Measurements from ENCODE around the gene PLEKHA7.

The PLEKHA7 gene

GRCh38 chr11:16899708-16900303, 114.4 kb downstream of the PLEKHA7 start:
- ATAC-seq, result no peak
- no peak for TF ChIP-seq TCF4 (CRISPR knock-in tag; IDR thresholded peaks at IDR 0.05; ENCODE audit: borderline replicate concordance)
- no peak for TF ChIP-seq BACH2 (CRISPR knock-in tag; IDR thresholded peaks at IDR 0.05; ENCODE audit: borderline replicate concordance)
- TF ChIP-seq ZFP3 (CRISPR knock-in tag; IDR thresholded peaks at IDR 0.05), result no peak
- no peak for TF ChIP-seq TOX (CRISPR knock-in tag; IDR thresholded peaks at IDR 0.05; ENCODE audit: borderline replicate concordance)
- no peak for TF ChIP-seq ZNF70 (CRISPR knock-in tag; IDR thresholded peaks at IDR 0.05)
- TF ChIP-seq ZNF565 (CRISPR knock-in tag; conservative IDR thresholded peaks at IDR 0.05; ENCODE audit: low read depth), result no peak
- no peak for TF ChIP-seq GLIS3 (CRISPR knock-in tag; IDR thresholded peaks at IDR 0.05)
- no peak for TF ChIP-seq ZC3H10 (CRISPR knock-in tag; IDR thresholded peaks at IDR 0.05)
- no peak for TF ChIP-seq ESRRG (CRISPR knock-in tag; IDR thresholded peaks at IDR 0.05)
- TF ChIP-seq SNAI2 (CRISPR knock-in tag; IDR thresholded peaks at IDR 0.05), result no peak
- TF ChIP-seq ZFP30 (CRISPR knock-in tag; IDR thresholded peaks at IDR 0.05), result no peak
- TF ChIP-seq POU6F1 (CRISPR knock-in tag; IDR thresholded peaks at IDR 0.05; ENCODE audit: borderline replicate concordance, low read depth), result no peak

DNA sequence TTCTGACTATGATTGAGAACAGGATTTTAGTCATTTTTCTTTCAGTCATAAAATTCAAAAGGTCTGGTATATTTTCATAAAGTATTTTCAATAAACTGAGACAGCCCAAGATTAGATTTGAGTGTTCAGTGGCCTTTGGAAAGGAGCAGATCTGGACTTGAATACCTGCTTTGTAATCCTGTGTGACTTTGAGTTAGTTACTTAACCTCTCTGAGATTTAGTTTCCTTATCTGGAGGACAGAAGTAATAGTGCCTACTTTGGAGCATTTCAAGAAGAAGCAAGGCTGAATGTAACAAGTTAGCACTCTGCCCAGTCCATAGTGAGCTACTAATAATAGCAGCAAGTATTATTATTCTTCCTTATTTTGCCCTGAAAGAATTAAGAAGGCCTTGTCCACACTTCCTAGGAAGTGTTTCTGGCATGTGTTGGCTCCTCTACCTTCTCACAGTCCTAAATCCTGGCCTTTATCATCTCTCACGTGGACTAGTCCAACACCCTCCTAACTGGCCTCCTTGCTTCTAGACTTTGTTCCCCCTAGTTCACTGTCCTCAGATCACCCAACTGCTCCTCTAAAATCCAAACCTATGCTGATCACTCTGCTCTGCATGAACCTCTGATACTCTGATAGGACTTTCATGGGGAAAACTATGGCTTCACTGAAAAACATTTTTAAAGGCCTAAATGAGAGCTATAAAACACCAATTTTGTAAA, 115.8 kb downstream of the PLEKHA7 start:
- TF ChIP-seq, protein P1, sequence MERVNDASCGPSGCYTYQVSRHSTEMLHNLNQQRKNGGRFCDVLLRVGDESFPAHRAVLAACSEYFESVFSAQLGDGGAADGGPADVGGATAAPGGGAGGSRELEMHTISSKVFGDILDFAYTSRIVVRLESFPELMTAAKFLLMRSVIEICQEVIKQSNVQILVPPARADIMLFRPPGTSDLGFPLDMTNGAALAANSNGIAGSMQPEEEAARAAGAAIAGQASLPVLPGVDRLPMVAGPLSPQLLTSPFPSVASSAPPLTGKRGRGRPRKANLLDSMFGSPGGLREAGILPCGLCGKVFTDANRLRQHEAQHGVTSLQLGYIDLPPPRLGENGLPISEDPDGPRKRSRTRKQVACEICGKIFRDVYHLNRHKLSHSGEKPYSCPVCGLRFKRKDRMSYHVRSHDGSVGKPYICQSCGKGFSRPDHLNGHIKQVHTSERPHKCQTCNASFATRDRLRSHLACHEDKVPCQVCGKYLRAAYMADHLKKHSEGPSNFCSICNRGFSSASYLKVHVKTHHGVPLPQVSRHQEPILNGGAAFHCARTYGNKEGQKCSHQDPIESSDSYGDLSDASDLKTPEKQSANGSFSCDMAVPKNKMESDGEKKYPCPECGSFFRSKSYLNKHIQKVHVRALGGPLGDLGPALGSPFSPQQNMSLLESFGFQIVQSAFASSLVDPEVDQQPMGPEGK (CRISPR knock-in tag; IDR thresholded peaks at IDR 0.05; ENCODE audit: borderline replicate concordance), result no peak
- no peak for TF ChIP-seq ZNF8 (CRISPR knock-in tag; IDR thresholded peaks at IDR 0.05)
- no peak for TF ChIP-seq ZFP30 (CRISPR knock-in tag; IDR thresholded peaks at IDR 0.05)
- no peak for TF ChIP-seq RARB (CRISPR knock-in tag; IDR thresholded peaks at IDR 0.05)
- no peak for TF ChIP-seq ARNTL (CRISPR knock-in tag; IDR thresholded peaks at IDR 0.05; ENCODE audit: borderline replicate concordance, low read depth)
- no peak for TF ChIP-seq CSDC2 (CRISPR knock-in tag; IDR thresholded peaks at IDR 0.05)
- no peak for TF ChIP-seq TCF4 (CRISPR knock-in tag; IDR thresholded peaks at IDR 0.05; ENCODE audit: borderline replicate concordance)
- TF ChIP-seq POU6F1 (CRISPR knock-in tag; IDR thresholded peaks at IDR 0.05; ENCODE audit: borderline replicate concordance, low read depth), result no peak
- no peak for TF ChIP-seq GLIS3 (CRISPR knock-in tag; IDR thresholded peaks at IDR 0.05)
- TF ChIP-seq, protein P2, sequence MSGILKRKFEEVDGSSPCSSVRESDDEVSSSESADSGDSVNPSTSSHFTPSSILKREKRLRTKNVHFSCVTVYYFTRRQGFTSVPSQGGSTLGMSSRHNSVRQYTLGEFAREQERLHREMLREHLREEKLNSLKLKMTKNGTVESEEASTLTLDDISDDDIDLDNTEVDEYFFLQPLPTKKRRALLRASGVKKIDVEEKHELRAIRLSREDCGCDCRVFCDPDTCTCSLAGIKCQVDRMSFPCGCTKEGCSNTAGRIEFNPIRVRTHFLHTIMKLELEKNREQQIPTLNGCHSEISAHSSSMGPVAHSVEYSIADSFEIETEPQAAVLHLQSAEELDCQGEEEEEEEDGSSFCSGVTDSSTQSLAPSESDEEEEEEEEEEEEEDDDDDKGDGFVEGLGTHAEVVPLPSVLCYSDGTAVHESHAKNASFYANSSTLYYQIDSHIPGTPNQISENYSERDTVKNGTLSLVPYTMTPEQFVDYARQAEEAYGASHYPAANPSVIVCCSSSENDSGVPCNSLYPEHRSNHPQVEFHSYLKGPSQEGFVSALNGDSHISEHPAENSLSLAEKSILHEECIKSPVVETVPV (CRISPR knock-in tag; IDR thresholded peaks at IDR 0.05), result no peak
- no peak for TF ChIP-seq ZNF70 (CRISPR knock-in tag; IDR thresholded peaks at IDR 0.05)
- TF ChIP-seq, protein P3, sequence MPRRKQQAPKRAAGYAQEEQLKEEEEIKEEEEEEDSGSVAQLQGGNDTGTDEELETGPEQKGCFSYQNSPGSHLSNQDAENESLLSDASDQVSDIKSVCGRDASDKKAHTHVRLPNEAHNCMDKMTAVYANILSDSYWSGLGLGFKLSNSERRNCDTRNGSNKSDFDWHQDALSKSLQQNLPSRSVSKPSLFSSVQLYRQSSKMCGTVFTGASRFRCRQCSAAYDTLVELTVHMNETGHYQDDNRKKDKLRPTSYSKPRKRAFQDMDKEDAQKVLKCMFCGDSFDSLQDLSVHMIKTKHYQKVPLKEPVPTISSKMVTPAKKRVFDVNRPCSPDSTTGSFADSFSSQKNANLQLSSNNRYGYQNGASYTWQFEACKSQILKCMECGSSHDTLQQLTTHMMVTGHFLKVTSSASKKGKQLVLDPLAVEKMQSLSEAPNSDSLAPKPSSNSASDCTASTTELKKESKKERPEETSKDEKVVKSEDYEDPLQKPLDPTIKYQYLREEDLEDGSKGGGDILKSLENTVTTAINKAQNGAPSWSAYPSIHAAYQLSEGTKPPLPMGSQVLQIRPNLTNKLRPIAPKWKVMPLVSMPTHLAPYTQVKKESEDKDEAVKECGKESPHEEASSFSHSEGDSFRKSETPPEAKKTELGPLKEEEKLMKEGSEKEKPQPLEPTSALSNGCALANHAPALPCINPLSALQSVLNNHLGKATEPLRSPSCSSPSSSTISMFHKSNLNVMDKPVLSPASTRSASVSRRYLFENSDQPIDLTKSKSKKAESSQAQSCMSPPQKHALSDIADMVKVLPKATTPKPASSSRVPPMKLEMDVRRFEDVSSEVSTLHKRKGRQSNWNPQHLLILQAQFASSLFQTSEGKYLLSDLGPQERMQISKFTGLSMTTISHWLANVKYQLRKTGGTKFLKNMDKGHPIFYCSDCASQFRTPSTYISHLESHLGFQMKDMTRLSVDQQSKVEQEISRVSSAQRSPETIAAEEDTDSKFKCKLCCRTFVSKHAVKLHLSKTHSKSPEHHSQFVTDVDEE (CRISPR knock-in tag; IDR thresholded peaks at IDR 0.05), result no peak
- TF ChIP-seq ZC3H10 (CRISPR knock-in tag; IDR thresholded peaks at IDR 0.05), result no peak
- TF ChIP-seq OSR1 (CRISPR knock-in tag; IDR thresholded peaks at IDR 0.05), result no peak
- TF ChIP-seq ISL1 (CRISPR knock-in tag; IDR thresholded peaks at IDR 0.05), result no peak
- no peak for TF ChIP-seq TOX (CRISPR knock-in tag; IDR thresholded peaks at IDR 0.05; ENCODE audit: borderline replicate concordance)
- ATAC-seq, result no peak

Data from SK-N-SH treated with all-trans-retinoic acid at 6 μM for 48 hours (cell line).